ENCODE measurements around the gene IL1B.

Gene IL1B

DNA sequence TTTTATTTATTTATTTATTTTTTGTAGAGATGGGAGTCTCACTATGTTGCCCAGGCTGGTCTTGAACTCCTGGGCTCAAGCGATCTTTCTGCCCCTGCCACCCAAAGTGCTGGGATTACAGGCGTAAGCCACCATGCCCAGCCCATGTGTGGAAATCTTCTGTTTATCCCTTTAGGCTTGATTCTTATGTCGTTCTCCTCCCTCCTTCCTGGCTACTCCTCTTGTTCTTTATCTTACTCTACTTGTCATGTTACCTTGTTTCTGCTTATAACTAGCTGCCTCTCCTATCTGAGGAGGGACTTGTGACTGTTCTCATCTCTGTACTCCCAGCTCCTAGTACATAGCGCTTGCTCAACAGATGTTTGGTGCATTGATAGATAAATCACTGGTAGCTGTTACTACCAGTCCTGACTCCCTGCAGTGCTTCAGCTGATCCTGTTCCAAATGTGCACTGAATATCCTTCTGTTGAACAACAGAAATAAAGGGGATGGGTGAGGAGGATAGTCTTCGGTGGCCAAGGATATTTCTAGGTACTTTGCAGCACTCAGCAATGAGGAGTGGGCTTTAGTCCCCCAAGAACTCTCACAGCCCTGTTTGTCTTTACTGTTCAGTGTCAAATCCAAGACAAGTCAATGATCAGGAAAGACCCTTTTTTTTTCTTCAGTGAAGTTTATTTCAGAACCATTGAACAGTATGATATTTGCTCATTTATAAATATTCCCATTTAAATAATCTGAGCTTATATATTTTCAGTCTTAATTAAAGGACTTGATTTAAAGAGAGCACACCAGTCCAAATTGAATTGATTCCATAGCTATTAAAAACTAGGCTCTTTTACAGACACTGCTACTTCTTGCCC is 7.2 kb downstream of the IL1B start:
- no peak for DNase-seq

DNA sequence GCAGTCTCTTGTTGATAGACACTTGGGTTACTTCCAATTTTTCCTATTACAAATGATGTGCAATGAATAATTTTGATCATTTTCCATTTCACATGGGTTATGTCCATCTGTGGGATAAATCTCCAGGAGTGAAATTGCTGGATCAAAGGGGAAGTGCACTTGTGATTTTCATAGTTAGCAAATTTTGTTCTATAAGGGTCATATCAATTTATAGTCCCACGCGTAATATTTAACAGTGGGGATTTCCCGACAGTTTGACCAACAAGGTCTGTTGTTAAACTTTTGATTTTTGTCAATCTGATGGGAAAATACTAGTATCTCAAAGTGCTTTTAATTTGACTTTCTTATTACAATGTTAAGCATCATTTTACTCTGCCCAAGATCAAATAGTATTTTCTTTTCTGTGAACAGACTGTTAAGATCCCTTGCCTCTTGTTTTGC is 8.3 kb downstream of the IL1B start:
- no peak for DNase-seq

DNA sequence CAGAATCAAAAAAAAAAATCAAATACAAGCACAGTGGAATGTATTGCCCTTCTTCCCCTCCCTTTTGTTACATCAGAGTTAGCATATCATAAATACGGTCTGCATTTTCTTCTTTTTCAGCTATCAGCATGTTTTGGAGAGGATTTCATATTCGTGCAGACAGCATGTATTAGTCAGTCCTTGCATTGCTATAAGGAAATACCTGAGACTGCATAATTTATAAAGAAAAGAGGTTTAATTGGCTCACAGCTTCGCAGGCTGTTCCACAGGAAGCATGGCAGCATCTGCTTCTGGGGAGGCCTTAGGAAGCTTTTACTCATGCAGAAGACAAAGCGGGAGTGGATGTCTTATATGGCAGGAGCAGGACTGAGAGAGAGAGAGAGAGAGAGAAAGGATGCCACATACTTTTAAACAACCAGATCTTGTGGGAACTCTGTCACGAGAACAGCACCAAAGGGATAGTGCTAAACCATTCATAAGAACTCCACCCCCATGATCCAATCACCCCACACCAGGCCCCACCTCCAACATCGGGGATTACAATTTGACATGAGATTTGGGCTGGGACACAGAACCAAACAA is 8.9 kb downstream of the IL1B start:
- no peak for DNase-seq

DNA sequence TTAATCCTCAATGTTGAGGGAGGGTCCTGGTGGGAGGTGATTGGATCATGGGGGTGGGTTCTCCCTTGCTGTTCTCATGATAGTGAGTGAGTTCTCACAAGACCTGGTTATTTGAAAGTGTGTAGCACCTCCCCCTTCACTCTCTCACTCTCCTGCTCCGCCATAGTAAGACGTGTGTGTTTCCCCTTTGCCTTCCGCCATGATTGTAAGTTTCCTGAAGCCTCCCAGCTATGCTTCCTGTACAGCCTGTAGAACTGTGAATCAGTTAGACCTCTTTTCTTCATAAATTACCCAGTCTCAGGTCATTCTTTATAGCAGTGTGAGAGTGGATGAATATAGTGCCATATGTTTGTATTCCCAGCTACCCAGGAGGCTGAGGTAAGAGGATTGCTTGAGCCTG is 9.6 kb downstream of the IL1B start:
- no peak for DNase-seq

DNA sequence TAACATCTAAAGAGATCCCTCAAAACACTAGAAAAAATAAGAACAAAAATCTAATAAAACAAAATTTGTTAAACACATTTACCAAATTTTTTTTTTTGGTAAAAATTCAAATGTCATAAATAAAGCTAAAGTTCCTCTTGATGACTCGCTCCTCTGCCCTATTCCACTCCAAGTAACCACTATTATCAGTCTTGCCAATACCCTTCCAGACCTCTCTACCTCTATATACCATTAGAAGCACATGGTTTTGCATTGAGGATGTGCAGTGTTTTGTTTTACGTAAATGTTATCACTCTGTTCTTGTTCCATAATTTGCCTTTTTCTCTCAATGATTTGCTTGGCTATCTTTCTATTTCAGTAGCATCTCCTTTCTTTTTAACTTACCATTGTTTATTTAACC is 10.9 kb downstream of the IL1B start:
- DNase-seq: no peak

DNA sequence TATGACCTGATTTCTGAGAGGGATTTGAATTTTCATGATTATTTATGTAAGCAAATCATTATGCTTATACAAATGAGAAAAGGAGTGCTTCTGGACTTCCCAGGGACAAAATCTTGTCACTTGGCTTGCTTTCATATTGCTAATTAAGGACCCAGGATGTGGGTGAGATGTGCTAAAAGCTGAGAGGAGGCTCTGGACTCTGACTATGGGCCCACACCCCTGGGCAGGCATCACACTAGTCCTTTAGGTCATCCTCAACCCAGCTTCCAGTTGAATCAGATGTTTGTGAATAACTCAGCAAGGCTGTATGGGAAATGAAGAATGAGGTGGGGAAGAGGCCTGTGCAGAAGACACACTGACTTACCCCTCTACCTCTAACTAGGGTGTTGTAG is 11.9 kb downstream of the IL1B start:
- no peak for DNase-seq

DNA sequence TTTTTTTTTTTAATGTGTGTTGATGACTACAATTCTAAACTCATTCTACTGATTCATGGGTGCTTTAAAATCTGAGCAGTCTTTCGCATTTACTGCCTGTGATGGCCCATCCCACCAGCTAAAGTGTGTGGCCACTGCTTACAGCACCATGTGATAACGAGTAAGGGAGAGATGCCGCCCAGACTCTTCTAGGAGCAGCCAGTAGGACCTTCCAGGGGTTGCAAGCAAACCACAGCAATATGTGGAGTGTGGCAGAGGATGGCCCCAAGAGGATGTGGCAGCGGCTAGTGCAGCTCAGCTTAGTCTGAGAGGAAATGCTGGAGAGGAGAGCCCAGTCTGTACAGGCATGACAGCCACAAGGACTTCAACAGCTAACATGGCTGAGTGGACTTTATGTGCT is 14.9 kb downstream of the IL1B start:
- DNase-seq: peak; percentile 78

DNA sequence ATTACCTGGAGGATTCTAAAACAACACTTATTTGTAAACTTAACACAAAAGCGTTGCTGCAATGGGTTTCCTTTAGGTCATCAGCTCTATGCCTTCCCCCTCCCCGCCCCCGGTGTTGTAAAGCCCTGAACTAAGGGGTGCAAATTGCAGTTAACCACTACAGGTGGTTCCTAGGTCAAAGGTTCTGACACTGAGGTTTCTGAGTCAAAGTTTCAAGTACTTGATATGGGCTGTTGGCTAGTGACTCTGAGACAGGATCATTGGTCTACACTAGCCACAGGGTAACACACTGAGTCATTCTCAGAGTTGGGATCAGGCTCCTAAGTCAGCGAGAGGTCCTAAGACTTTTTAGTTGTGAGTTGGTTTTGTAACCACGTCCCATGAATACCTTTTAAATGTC is 15.4 kb downstream of the IL1B start:
- DNase-seq: no peak

DNA sequence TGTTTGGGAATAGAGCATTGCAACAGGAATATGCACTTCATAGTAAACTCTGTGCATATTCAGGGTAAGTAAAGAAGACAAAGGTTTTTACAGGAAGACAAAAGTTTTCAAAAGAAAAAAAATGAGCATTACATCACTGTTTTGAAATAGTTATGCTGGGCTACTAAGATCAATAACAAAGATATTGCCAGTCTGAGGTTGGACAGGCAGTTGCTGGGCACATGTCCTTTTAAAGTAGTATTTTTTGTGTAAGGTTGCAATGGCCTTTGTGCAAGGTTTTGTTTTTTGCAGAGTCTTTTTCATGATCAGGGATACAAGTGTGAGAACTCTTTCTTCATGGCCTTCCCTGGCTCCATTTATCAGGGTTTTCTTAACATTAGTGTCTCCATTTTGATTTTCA is 16.2 kb downstream of the IL1B start:
- DNase-seq: no peak

DNA sequence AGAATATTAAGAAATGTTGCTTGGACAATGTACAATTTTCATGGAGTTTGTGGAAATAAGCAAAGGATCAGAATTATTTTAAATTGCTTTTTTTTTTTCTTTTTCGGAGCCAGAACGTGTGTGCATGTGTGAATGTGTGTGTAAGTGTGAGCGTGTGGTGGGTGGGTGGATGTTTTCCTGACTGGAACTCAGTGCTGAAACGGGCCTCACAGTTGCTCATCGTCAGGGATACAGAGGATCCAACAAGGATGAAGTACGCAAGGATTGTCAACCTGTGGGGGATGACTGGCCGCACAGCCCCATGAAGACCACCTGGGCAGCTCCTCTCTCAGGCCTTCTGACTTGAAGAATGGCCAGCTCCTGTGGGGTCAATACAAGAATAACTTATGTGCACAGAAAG is 17.5 kb downstream of the IL1B start:
- DNase-seq: no peak

DNA sequence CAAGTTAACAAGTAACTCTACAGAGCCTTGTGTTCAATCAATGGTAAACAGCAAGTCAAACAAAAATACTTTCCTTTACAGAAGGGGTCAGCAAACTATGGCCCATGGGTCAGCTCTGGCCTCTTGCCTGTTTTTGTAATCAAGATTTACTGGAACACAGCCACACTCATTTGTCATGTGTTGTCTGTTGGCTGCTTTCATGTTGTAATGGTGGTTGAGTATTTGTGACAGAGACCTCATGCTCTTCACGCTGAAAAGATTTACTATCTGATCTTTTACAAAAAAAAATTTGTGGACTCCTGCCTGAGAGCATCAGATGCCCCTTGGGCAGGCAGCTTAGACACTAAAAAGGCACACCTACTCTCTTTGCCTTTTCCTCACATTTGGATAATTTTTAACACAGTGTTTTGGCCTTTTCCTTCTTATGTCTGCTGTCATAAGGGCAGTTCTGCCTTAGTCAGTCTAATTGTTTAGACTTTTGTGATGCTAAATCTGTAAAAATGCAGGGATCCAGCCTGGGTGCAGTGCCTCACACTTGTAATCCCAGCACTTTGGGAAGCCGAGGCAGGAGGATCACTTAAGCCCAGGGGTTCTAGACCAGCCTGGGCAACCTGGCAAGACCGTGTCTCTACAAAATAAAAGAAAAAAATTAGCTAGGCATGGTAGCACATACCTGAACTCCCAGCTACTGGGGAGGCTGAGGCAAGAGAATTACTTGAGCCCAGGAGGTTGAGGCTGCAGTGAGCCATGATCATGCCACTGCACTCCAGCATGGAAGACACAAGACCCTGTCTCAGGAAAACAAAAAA is 18.3 kb downstream of the IL1B start:
- no peak for DNase-seq

DNA sequence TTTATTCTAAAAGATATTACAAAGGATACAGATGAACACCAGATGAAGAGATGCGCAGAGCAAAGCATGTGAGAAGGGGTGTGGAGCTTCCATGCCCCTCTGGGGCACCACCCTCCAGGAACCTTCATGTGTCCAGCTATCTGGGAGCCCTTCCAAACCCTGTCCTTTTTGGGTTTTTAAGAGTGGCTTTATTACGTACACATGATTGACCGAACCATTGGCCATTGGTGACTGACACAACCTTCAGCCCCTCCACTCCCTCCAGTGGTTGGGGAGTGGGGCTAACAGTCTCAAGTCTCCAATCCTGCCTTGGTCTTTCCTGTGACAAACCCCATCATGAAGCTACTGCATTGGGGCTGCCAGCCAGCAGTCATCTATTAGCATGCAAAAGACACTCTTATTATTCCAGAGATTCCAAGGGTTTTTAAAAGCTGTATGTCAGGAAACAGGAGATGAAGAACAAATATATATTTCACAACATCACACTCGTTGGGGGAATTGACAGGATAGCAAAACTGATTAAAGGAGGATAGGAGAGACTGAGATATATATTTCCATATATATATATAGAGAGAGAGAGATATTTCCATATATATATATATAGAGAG is 19.4 kb downstream of the IL1B start:
- DNase-seq: no peak

DNA sequence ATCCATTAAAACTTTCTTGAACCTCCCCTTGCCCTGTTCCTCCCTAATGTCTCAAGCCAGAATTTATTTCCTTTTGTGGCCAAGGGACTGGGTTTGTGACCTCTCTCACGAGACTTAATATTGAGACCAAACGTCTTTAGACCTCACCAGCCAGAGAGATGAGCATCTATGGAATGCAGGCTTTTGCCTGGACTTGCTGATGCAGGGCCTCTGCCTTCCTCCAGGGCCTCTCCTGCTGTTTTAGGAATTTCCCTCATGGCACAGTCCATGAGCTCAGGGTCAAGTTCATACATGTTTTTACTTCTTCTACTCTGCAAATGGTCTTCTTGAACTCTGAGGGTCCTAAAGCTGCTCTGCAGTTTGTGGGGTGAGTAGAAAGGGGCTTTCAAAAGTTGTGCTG is 22.3 kb downstream of the IL1B start:
- DNase-seq: no peak

DNA sequence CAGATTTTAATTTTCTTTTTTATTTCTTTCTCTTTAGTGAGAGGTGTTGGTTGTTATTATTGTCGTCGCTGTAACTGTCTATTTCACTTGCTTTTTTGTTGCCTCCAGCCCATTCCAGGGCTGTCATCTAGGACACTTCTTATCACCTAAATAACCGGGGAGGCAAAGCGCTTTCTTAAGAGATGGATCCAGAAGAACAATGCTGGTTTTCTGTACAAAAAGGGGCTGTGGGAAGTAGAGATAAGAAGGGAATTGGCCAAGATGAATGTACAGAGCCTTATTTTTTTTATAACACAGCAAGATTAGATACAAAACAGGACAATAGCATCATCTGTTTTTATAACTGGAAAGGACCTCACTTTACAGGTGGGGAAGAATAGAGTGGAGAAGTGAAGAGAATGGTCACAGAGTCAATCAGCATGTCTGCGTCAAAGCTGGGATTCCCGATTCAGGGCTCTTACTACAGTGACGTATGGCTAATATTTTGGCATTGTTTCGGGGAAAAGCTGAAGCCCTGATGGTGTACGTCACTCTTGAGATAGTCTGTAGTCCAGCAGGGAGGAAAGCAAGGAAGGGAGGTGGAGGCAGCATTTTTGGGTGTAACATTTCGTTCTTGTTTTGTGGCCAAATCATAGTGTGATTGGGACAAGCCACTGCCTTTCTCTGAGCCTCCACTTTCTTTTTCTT is 23.2 kb downstream of the IL1B start:
- DNase-seq: no peak

DNA sequence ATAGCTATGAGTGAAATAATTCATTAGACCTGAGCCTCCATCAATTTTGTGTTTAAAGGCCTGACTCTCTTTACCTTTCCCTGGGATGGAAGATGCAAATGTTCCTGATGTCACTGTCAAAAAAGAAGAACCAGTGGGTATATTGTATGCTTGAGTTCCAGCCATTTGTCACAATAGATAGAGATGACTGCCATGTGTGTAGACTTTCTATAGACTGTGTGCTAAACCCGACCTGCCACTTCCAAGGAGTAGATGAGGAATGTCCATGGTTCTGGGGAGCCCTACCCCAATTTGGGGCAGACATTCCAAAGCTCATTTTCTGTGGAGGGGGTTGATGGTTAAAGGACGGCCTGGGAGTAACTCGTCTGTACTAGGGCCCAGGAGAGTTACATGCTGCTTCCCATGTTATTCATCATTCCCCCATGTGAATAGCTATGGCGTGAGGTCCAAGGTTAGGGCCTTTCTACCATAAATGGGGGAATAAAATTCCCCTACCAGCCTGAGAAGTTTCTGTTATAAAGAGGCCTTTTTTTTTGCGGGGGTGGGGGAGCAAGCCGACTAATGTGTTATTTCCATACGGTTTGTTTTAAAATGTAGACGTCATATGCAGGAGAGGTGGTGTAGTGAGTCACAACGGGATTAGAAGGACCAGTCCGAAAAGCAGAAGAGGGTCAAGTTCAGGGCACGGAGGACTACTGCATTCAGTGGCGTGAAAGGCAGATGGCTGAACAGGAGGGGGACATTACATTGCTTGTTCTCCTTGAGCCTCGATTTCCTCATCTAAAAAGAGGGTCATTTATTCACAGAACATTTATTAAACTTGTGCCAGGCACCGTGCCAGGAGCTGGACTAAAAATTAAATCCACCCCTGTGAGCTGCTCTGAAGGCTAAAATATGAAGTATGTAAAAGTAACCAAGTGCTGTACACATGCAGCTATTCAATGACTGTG is 24.0 kb downstream of the IL1B start:
- DNase-seq: no peak

DNA sequence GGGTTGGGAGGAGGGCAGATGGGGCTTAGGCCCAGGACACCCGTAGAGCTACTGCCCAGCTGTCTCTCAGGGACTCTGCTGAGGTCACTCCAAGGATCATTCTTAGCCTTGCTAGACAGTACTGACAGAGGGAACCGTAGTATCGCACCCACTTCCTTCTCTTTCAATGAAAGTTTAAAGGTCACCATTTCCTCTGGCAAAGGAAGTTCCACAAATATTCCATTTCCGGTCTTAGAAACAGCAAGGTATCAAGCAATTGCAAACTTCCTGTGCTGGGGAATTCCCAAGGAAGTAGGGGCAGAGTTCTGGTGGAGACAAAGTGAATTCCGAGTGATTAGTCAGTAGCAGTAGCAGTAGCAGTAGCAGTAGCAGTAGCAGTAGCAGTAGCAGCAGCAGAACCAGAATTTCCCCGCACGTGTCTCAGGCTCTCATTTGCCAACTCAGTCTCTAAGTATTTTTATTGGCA is 24.7 kb downstream of the IL1B start:
- no peak for DNase-seq

DNA sequence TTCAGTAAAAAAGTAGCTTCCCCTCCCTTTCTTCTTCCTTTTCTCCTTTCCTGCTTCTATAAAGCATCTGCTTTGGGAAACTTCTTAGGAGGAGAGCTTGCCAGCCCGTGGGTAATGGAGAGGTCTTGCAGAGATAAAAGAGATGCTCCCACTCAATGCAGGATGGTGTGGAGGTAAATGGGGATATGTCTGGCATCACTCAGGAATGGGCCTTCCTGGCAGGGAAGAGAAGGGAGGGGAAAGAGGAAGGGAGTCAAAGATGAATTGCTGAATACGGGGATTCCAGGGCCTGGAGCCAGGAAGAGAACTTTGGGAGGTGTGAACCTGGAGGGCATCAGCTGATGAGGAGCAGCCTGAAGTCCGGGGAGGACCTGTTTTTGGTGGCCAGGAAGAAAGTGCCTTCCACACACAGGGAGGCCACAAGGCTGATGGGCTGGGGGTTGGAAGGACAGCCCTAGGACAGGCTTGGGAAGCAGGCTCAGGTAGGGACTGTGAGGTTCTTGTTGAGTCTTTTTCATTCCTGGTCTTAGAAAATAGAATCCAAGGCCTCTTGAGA is 25.2 kb downstream of the IL1B start:
- no peak for DNase-seq

DNA sequence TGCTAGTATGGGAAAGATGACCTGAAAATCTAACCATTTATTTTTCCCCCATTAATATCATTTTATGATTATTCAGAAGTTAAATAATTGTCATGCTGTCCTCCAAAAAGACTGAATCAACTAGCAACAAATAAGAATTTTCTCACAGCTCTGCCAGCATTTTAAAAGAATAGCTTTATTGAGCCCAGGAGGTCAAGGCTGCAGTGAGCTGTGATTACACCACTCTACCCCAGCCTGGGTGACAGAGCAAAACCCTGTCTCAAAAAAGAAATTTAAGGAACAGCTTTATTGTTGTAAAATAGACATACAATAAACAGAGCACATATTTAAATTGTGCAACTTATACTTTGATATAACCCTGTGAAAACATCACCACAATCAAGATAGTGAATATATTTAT is 27.5 kb downstream of the IL1B start:
- no peak for DNase-seq

DNA sequence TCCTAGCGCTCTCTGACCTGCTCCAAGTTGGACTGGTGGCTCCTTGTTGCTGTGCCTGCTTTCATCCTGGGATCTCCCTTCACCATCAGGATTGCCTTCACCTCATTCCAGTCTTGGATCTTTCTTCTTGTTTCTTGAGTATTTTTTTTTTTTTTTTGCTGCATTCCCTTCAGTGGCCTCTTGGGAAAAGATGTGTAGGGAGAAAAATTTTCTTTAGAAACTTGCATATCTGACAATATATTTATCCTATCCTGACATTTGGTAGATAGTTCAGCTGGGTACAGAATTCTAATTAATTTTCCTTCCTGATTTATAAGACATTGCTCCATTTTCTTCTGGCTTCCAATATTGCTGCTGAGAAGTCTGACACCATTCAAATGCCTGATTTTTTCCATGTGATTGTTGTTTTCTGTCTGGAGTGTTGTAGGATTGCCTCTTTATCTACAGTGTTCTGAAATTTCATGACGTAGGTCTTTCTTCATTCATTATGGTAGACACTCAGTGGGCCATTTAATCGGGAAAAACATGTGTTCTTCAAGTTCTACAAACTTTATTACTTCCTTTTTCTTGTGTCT is 29.3 kb downstream of the IL1B start:
- no peak for DNase-seq

DNA sequence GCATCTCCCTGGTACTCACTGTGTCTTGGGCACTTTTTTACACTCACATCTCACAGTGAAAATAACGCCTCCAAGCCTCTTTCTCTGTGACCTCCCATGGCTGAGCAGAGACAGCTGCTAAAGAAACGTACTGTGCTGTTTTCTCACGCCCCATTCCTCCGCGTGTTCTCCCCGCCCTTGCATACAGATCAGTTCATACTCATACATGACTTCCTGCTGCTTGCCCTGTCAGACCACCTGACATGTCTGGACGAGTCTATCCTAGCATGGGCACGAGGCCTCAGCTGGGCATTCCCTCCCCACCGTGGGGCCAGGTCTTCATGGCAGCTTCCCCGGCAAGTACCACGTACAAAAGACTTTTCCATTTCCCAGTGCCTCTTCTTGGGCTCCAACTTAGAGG is 31.0 kb downstream of the IL1B start:
- DNase-seq: no peak
